ENCODE measurements around the gene RAB3GAP2.
"Not testable (repeated sequence)": the region's sequence is repeated elsewhere in the genome, so short reads cannot be mapped to it uniquely, and the experiment has no call there.

Gene RAB3GAP2

GRCh38 chr1:220129479-220130210, 142.6 kb downstream of the RAB3GAP2 start:
- DNase-seq: no peak

- DNase-seq: no peak
Measured at GRCh38 chr1:220127076-220127475, 145.2 kb downstream of the RAB3GAP2 start.

- peak; percentile 78 for DNase-seq
Measured at GRCh38 chr1:220124542-220124941, 147.7 kb downstream of the RAB3GAP2 start.

GRCh38 chr1:220123889-220124288, 148.4 kb downstream of the RAB3GAP2 start:
- peak; percentile 2 for DNase-seq

- no peak for DNase-seq
Measured at GRCh38 chr1:220123066-220123465, 149.2 kb downstream of the RAB3GAP2 start.

DNA sequence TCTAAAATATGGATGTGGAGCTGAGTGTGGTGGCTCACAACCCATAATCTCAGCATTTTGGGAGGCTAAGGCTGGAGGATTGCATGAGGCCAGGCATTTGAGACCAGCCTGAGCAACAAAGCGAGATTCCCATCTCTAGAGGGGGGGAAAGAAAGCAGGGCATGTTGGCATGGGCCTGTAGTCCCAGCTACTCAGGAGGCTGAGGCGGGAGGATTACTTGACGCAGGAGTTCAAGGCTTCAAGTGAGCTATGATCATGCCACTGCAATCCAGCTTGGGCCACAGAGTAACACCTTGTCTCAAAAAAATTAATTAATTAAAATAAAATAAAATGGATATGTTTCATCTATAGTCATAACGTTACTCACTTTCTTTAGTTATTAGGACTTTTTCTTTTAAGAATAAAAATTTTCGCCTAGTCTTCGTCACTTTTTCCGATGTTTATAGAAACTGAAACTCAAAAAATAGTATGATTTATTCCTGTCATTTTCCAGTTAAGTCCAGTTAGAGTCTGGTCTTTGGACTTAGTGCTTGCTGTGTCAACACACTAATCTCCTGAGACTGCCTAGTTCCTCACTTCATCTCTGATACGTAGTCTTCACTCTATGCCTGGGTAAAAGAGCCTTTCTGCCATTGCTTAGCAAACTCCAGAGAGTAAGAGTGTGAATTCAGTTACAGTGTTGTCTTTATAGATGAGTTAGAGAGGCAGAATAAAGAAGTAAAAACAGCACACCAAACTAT, 150.3 kb downstream of the RAB3GAP2 start:
- no peak for DNase-seq

DNA sequence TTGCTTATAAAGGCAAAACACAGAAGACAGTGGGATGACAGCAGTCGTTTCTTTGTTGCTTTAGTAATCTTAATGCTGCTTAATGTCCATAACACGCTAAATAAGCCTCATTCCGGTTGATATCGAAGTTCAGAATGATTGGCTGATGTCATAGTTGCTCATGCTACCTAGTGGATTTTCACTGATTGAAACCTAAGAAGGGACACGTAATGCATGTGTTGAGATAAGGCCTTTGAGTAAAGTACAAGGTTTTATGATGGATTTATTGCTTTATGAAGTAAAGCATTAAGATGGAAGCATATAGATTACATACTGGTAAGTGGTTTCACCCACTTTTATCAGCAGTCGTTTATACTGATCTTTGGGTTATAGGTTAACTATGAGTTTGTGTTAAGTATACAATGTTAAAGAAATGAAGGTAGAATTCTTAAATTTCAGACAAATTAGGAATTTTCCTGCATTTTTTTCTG, 153.2 kb downstream of the RAB3GAP2 start:
- no peak for DNase-seq

DNA sequence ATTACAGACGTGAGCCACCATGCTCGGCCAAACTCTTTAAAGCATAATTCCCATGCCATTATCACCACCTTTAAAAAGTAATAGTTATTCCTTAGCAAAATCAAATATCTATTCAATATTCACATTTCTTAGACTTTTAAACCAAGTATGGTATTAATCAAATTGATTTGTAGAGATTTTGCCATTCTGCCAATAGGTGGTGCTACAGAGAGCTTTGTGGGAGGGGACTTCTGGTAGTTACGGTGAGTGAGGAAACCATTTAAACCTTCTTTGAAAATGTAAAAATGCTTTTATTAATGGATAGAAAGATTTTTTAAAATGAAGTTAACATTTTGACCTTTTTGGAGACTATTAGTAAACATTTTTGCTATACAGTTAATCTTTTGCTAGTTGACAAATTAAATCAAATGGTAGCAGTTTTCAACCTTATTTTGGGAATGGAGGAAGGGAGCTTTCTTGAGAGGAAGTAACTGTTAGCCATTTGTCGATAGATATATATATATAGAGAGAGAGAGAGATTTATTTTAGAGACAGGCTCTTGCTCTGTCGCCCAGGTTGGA, 159.0 kb downstream of the RAB3GAP2 start:
- peak; percentile 38 for DNase-seq

GRCh38 chr1:220112600-220112999, 159.7 kb downstream of the RAB3GAP2 start:
- not testable (repeated sequence) for DNase-seq

- DNase-seq: not testable (repeated sequence)
Measured at GRCh38 chr1:220110473-220110872, 161.8 kb downstream of the RAB3GAP2 start.

GRCh38 chr1:220099826-220100225, 172.4 kb downstream of the RAB3GAP2 start:
- no peak for DNase-seq

Measured in fibroblast of upper back skin (primary cell).